Uterus (tissue), 4 donors: ENCODE data around the gene ADD1. TPM values are rescaled to one million over a fixed set of nuclear protein-coding genes. Genes with fewer than 3 reads are reported as not detected.
"Not testable (repeated sequence)": the region's sequence is repeated elsewhere in the genome, so short reads cannot be mapped to it uniquely, and the experiment has no call there.

Source experiments
- DNase-seq, 2 donors: peaks; one replicate each; pipeline ENCODE4 v3.0.0-alpha.2; 2019 to 2020
- H3K27ac ChIP-seq, 2 donors: fragments of 200-600 bp; sonication (generic); 1 replicate in 1 of 2; 2 replicates in 1 of 2; pipeline ENCODE4 v1.5.1; 2016 to 2018
- H3K27me3 ChIP-seq, 2 donors: fragments of 200-600 bp; sonication (generic); one replicate each; pipeline ENCODE4 v1.5.1; 2018 to 2019; ENCODE audit warnings: control low read depth in 1 of 2
- H3K36me3 ChIP-seq, 2 donors: fragments of 200-600 bp; sonication (generic); one replicate each; pipeline ENCODE4 v1.5.1; 2019; ENCODE audit warnings: control low read depth in 1 of 2
- H3K4me1 ChIP-seq, 2 donors: fragments of 200-600 bp; sonication (generic); one replicate each; pipeline ENCODE4 v1.5.1; 2018 to 2019; ENCODE audit warnings: control low read depth in 1 of 2
- H3K4me3 ChIP-seq, 2 donors: fragments of 200-600 bp; sonication (generic); 1 replicate in 1 of 2; 2 replicates in 1 of 2; pipeline ENCODE4 v1.5.1; 2018 to 2019; ENCODE audit warnings: mild to moderate bottlenecking in 1 of 2
- H3K9me3 ChIP-seq, 2 donors: fragments of 200-600 bp; sonication (generic); one replicate each; pipeline ENCODE4 v1.5.1; 2019; ENCODE audit warnings: control low read depth in 1 of 2
- CTCF ChIP-seq, 4 experiments: fragments of 200-600 bp in 2 of 4; fragments of 450-650 bp in 2 of 4; sonication (generic) in 2 of 4; IDR thresholded peaks; one replicate each; pipeline ENCODE4 v1.5.1; 2016 to 2019; ENCODE audit warnings: antibody characterized with exemption in 4 of 4, mild to moderate bottlenecking in 2 of 4, moderate library complexity in 1 of 4
- POLR2A ChIP-seq, 2 donors: fragments of 450-650 bp; IDR thresholded peaks; one replicate each; pipeline ENCODE4 v1.6.1; 2016; ENCODE audit warnings: antibody characterized with exemption in 2 of 2, mild to moderate bottlenecking in 1 of 2, moderate library complexity in 1 of 2
- intact Hi-C: fragments of 100-400 bp; cut with DNase I; formaldehyde crosslinking; loops from one replicate; pipeline ENCODE4 v1.15.1; 2023; ENCODE audit warnings: low total_unique reads
- total RNA-seq, 4 donors: library from RNA; depleted of rRNA in 3 of 4; stranded (reverse); fragments of >200 nt in 3 of 4; gene quantifications; one replicate each; pipeline versions ENCODE4 v1.1.0 to v1.2.4, GENCODE V29; 2014 to 2023
- donor health status: DM: yes; HTN: yes; CAD: no.

Gene ADD1
- total RNA-seq, 4 donors from 2014 or later = 161 to 403 (median 225) TPM

- no peak overlapping the region for H3K27ac ChIP-seq
- H3K9me3 ChIP-seq = no peaks in the 10 kb centered on the region
- no peaks in the 10 kb centered on the region for H3K36me3 ChIP-seq
- TF ChIP-seq POLR2A (IDR thresholded peaks at IDR 0.05) (no peak), CTCF (IDR thresholded peaks at IDR 0.05) (no peak)
- peak in 1 of 2 donors; percentile 9 for DNase-seq
- H3K4me3 ChIP-seq = no peak overlapping the region
- H3K27me3 ChIP-seq = no peaks in the 10 kb centered on the region
- peaks cover 0 to 9% of the 10 kb centered on the region in 2 donors for H3K4me1 ChIP-seq
- intact Hi-C loops = no loop called here
These were observed 94.3 kb downstream of the ADD1 start for GRCh38 chr4:2937986-2938385.

- H3K4me3 ChIP-seq, H3K36me3 ChIP-seq, H3K9me3 ChIP-seq, H3K27me3 ChIP-seq, H3K27ac ChIP-seq, intact Hi-C loops, H3K4me1 ChIP-seq: not testable (repeated sequence)
- peak in 1 of 2 donors; percentile 5 for DNase-seq
These were observed 94.8 kb downstream of the ADD1 start for GRCh38 chr4:2938411-2938810.

DNA sequence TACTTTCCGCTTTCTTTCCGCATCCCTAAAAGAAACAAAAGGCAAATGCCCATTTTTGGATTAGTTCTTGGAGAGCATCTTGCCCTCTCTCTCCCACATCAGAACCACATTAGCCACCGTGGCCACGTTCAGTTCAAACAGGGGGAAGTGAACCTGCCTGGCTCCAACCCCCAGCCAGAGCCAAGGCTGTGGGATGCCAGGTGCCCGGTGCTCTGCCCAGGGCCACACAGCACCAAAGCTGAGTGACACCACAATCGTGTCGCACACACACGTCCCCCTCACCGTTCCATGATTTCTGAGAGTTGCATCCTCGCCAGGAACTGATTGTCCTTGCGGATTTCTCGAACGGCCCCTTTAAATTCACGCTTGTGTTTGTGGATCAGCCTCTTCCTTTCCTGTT is 95.3 kb downstream of the ADD1 start:
- no peaks in the 10 kb centered on the region for H3K9me3 ChIP-seq
- no peak overlapping the region for H3K4me3 ChIP-seq
- no peak overlapping the region for H3K27ac ChIP-seq
- TF ChIP-seq POLR2A (IDR thresholded peaks at IDR 0.05) = no peak
- TF ChIP-seq CTCF (IDR thresholded peaks at IDR 0.05) = no peak
- peak in 1 of 2 donors; percentile 8 for DNase-seq
- intact Hi-C loops = no loop called here
- H3K27me3 ChIP-seq = no peaks in the 10 kb centered on the region
- no peaks in the 10 kb centered on the region for H3K4me1 ChIP-seq
- H3K36me3 ChIP-seq = no peaks in the 10 kb centered on the region

GRCh38 chr4:2939383-2940243 is 96.0 kb downstream of the ADD1 start:
- intact Hi-C loops = loop anchor here (5.0 kb wide), 1 partner anchor 522 kb away; the partner anchor contains the start of genes CFAP99 and ZFYVE28
- DNase-seq = peak in 1 of 2 donors; percentile 12
- TF ChIP-seq POLR2A (IDR thresholded peaks at IDR 0.05) (no peak), CTCF (IDR thresholded peaks at IDR 0.05) (no peak)
- no peaks in the 10 kb centered on the region for H3K9me3 ChIP-seq
- no peaks in the 10 kb centered on the region for H3K27me3 ChIP-seq
- H3K4me1 ChIP-seq = no peaks in the 10 kb centered on the region
- H3K4me3 ChIP-seq = no peak overlapping the region
- no peaks in the 10 kb centered on the region for H3K36me3 ChIP-seq
- H3K27ac ChIP-seq = no peak overlapping the region

DNA sequence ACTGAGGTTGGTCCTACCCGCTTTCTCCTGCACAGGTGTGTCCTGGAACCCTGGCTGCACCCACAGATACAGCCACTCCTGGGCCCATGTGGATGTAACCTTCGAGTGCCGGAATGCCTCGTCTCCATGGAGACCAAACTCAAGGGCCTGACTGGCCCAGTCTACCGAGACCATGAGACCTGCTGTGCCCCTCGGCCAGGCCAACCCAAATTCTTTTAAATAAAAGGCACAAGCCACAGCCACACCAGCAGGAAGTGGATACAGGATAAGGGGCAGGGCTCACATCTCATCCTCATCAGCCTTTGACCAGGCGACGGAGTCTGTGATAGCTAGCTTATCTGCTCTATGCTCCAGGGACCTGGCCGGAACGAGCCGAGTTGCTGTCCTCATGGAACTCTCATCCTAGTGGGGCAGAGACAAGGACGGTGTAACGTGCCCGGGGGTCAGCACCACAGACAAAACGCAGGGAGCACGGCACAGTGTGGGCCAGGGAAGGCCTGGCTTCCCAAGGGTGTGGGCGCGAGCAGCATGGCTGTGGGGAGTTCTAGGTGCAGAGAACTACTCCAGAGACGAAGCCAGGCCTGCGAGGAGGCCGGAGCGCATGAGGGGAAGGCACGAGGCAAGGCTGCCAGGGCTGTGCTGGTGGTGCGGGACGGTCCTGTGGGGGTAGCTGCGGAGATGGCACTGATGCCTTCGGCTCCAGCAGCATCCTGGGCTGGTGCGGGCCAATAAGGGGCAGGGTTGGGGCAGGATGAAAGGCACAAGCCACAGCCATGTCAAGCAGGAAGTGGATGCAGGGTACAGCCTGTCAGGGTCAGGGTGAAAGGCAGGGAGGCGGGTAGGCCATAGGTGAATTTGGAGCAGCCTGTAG is 96.9 kb downstream of the ADD1 start:
- TF ChIP-seq CTCF (IDR thresholded peaks at IDR 0.05) (no peak), POLR2A (IDR thresholded peaks at IDR 0.05) (no peak)
- no peaks in the 10 kb centered on the region for H3K9me3 ChIP-seq
- no peaks in the 10 kb centered on the region for H3K27me3 ChIP-seq
- no peak overlapping the region for H3K27ac ChIP-seq
- no peak for DNase-seq
- H3K36me3 ChIP-seq = no peaks in the 10 kb centered on the region
- H3K4me3 ChIP-seq = no peak overlapping the region
- intact Hi-C loops = loop anchor here (5.0 kb wide), 1 partner anchor 523 kb away; the partner anchor contains the start of genes CFAP99 and ZFYVE28
- no peaks in the 10 kb centered on the region for H3K4me1 ChIP-seq
